ENCODE measurements around the gene ATP6AP2. TPM values are rescaled to one million over a fixed set of nuclear protein-coding genes. Genes with fewer than 3 reads are reported as not detected.
"Not testable (repeated sequence)": the region's sequence is repeated elsewhere in the genome, so short reads cannot be mapped to it uniquely, and the experiment has no call there.

ATP6AP2 gene
- total and polyA plus RNA-seq, 4 donors, result 49.7 to 80.7 (median 58.1) TPM

- no peak overlapping the region for H3K9ac ChIP-seq (ENCODE audit: low read depth in 1 of 2, low read length in 2 of 2)
- H3K27ac ChIP-seq (ENCODE audit: low read depth in 1 of 2, low read length in 2 of 2), result peak overlapping the region in 1 of 2 donors; percentile 31
- H3K9me3 ChIP-seq (ENCODE audit: control insufficient read depth in 4 of 4, low read length in 3 of 4), result no peaks in the 10 kb centered on the region
- 72% methylated on average over 10 of the region's 10 CpGs for WGBS
- no peaks in the 10 kb centered on the region for H3K4me1 ChIP-seq (ENCODE audit: control insufficient read depth in 4 of 4, insufficient read depth in 4 of 4, low read length in 3 of 4)
- no peak for DNase-seq (ENCODE audit: low spot score)
- no peak overlapping the region for H3K4me3 ChIP-seq (ENCODE audit: low read depth in 1 of 3, low read length in 3 of 3)
- H3K36me3 ChIP-seq (ENCODE audit: control insufficient read depth in 4 of 4, insufficient read depth in 3 of 4, low read depth in 1 of 4, low read length in 3 of 4), result no peaks in the 10 kb centered on the region
- H3K27me3 ChIP-seq (ENCODE audit: control insufficient read depth in 4 of 4, insufficient read depth in 4 of 4, low read length in 3 of 4), result peaks cover 0 to 2% (median 0%) of the 10 kb centered on the region in 4 donors
- TF ChIP-seq JUND (IDR thresholded peaks at IDR 0.05) (no peak), GABPA (IDR thresholded peaks at IDR 0.05 in 1 of 2, conservative IDR thresholded peaks at IDR 0.05 in 1 of 2) (no peak), HNF4A (conservative IDR thresholded peaks at IDR 0.05) (no peak), RAD21 (IDR thresholded peaks at IDR 0.05) (no peak), YY1 (IDR thresholded peaks at IDR 0.05) (no peak), FOXA1 (IDR thresholded peaks at IDR 0.05) (no peak), MAX (IDR thresholded peaks at IDR 0.05) (no peak), EGR1 (IDR thresholded peaks at IDR 0.05; ENCODE audit: low read depth in 2 of 2) (no peak), SP1 (IDR thresholded peaks at IDR 0.05) (no peak), RXRA (IDR thresholded peaks at IDR 0.05) (no peak), HNF4G (IDR thresholded peaks at IDR 0.05) (no peak), FOXA2 (IDR thresholded peaks at IDR 0.05) (no peak), NR2F2 (IDR thresholded peaks at IDR 0.05) (no peak), TAF1 (conservative IDR thresholded peaks at IDR 0.05) (no peak), CTCF (IDR thresholded peaks at IDR 0.05; ENCODE audit: low read depth, low read length, missing input control) (no peak), REST (IDR thresholded peaks at IDR 0.05) (no peak)
- TF ChIP-seq, protein P1, sequence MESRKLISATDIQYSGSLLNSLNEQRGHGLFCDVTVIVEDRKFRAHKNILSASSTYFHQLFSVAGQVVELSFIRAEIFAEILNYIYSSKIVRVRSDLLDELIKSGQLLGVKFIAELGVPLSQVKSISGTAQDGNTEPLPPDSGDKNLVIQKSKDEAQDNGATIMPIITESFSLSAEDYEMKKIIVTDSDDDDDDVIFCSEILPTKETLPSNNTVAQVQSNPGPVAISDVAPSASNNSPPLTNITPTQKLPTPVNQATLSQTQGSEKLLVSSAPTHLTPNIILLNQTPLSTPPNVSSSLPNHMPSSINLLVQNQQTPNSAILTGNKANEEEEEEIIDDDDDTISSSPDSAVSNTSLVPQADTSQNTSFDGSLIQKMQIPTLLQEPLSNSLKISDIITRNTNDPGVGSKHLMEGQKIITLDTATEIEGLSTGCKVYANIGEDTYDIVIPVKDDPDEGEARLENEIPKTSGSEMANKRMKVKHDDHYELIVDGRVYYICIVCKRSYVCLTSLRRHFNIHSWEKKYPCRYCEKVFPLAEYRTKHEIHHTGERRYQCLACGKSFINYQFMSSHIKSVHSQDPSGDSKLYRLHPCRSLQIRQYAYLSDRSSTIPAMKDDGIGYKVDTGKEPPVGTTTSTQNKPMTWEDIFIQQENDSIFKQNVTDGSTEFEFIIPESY (IDR thresholded peaks at IDR 0.05), result no peak
- TF ChIP-seq, protein P2, sequence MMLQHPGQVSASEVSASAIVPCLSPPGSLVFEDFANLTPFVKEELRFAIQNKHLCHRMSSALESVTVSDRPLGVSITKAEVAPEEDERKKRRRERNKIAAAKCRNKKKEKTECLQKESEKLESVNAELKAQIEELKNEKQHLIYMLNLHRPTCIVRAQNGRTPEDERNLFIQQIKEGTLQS (IDR thresholded peaks at IDR 0.05), result no peak
Observed at GRCh38 chrX:40570346-40571093, 10.2 kb upstream of the ATP6AP2 start.

GRCh38 chrX:40571164-40571563 is 9.6 kb upstream of the ATP6AP2 start:
- 77% methylated on average over 5 of the region's 5 CpGs for WGBS
- not testable (repeated sequence) for H3K4me1 ChIP-seq (ENCODE audit: control insufficient read depth in 4 of 4, insufficient read depth in 4 of 4, low read length in 3 of 4); H3K36me3 ChIP-seq (ENCODE audit: control insufficient read depth in 4 of 4, insufficient read depth in 3 of 4, low read depth in 1 of 4, low read length in 3 of 4); H3K9ac ChIP-seq (ENCODE audit: low read depth in 1 of 2, low read length in 2 of 2); H3K9me3 ChIP-seq (ENCODE audit: control insufficient read depth in 4 of 4, low read length in 3 of 4); H3K27me3 ChIP-seq (ENCODE audit: control insufficient read depth in 4 of 4, insufficient read depth in 4 of 4, low read length in 3 of 4); H3K4me3 ChIP-seq (ENCODE audit: low read depth in 1 of 3, low read length in 3 of 3); DNase-seq (ENCODE audit: low spot score)
- peak overlapping the region in 1 of 2 donors; percentile 31 for H3K27ac ChIP-seq (ENCODE audit: low read depth in 1 of 2, low read length in 2 of 2)
